C4-2B (cell line): ENCODE data around the gene ZNF853.
"Not testable (repeated sequence)": the region's sequence is repeated elsewhere in the genome, so short reads cannot be mapped to it uniquely, and the experiment has no call there.

Source experiments
- H3K27ac ChIP-seq: fragments of 450-650 bp; 2 replicates; pipeline ENCODE4 v1.5.1; 2017
- ZFX ChIP-seq: fragments of 450-650 bp; IDR thresholded peaks from 2 replicates; pipeline ENCODE4 v1.6.1; 2017
- TF ChIP-seq, protein P1 (sequence below): fragments of 450-650 bp; conservative IDR thresholded peaks from 2 replicates; pipeline ENCODE4 v1.5.1; 2017; ENCODE audit warnings: mild to moderate bottlenecking

Gene ZNF853

DNA sequence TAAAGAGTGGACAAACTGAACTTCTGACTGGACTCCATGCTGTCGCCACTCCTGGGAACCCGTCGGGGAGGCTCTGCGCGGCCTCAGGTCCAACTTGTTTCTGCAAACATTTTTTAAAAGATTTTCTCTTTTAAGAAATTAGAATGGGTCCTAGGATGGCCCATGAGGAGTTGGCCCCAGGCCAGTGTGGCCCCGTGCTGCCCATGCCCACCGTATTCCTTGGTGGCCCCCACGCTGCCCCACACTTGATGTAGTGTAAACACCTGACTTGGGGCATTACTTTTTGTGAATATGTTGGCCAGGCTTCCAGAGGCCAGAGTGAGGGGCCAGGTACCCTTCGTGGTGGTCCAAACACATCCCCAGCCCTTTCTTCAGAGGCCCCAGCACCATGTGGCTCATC lies 41.0 kb downstream of the ZNF853 start:
- no peak overlapping the region for H3K27ac ChIP-seq
- TF ChIP-seq ZFX = no peak
- TF ChIP-seq, protein P1, sequence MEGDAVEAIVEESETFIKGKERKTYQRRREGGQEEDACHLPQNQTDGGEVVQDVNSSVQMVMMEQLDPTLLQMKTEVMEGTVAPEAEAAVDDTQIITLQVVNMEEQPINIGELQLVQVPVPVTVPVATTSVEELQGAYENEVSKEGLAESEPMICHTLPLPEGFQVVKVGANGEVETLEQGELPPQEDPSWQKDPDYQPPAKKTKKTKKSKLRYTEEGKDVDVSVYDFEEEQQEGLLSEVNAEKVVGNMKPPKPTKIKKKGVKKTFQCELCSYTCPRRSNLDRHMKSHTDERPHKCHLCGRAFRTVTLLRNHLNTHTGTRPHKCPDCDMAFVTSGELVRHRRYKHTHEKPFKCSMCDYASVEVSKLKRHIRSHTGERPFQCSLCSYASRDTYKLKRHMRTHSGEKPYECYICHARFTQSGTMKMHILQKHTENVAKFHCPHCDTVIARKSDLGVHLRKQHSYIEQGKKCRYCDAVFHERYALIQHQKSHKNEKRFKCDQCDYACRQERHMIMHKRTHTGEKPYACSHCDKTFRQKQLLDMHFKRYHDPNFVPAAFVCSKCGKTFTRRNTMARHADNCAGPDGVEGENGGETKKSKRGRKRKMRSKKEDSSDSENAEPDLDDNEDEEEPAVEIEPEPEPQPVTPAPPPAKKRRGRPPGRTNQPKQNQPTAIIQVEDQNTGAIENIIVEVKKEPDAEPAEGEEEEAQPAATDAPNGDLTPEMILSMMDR = no peak

DNA sequence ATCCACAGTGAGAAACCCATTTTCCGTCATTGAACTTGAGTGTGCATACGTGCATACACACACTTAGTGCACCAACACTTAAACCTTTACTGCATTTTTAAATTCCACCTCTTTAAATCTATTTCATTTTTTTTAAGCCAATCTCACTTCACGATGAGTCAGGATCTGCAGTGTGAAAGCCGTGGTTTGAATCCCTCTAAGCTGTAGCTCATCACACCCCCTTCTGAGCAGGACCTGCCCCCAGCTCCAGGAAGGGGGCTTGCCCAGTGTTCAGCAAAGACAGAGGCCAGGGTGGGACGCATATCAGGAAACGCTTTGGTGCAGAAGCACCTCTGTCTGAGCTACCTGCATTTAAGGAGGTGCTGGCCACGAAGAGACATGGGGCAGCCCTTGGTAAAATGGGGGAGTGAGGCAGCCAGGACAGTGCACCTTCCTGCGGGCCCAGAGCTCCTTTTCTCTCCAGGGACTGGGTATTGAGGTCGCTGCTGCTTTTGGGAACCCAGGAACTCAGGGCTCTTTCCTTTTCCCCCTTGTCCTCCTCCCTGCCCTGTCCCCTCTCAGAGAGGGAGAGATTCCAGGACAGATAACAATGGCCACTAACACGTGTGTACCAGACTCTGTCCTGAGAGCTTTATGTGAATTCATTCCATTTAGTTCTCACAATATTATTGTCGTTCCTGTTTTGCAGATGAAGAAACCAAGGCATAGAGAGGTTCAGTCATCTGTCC lies 43.4 kb downstream of the ZNF853 start:
- TF ChIP-seq, protein P1 = no peak
- no peak for TF ChIP-seq ZFX
- no peak overlapping the region for H3K27ac ChIP-seq

DNA sequence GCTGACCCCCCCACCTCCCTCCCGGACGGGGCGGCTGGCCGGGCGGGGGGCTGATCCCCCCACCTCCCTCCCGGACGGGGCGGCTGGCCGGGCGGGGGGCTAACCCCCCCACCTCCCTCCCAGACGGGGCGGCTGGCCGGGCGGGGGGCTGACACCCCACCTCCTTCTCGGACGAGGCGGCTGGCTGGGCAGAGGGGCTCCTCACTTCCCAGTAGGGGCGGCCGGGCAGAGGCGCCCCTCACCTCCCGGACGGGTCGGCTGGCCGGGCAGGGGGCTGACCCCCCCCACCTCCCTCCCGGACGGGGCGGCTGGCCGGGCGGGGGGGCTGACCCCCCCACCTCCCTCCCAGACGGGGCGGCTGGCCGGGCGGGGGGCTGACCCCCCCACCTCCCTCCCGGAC lies 55.4 kb downstream of the ZNF853 start:
- not testable (repeated sequence) for H3K27ac ChIP-seq
